ENCODE results near the gene CHST8.

DNA sequence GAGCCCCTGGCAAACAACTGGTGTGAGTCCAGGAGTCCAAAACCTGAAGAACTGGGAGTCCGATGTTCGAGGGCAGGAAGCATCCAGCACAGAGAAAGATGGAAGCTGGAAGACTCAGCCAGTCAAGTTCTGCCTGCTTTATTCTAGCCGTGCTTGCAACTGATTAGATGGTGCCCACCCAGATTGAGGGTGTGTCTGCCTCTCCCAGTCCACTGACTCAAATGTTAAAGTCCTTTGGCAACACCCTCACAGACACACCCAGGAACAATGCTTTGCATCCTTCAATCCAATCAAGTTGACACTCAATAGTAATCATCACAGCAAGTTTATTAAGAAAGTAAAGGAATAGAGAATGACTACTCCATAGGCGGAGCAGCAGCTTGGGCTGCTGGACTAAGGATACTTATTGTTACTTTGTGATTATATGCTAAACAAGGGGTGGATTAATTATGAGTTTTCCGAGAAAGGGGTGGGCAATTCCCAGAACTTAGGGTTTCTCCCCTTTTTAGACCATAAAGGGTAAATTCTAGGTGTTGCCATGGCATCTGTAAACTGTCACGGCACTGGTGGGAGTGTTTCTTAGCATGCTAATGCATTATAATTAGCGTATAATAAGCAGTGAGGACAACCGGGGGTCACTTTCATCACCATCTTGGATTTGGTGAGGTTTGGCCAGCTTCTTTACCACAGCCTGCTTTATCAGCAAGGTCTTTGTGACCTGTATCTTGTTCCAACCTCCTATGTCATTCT, 109.3 kb downstream of the CHST8 start:
- TF ChIP-seq, protein P1, sequence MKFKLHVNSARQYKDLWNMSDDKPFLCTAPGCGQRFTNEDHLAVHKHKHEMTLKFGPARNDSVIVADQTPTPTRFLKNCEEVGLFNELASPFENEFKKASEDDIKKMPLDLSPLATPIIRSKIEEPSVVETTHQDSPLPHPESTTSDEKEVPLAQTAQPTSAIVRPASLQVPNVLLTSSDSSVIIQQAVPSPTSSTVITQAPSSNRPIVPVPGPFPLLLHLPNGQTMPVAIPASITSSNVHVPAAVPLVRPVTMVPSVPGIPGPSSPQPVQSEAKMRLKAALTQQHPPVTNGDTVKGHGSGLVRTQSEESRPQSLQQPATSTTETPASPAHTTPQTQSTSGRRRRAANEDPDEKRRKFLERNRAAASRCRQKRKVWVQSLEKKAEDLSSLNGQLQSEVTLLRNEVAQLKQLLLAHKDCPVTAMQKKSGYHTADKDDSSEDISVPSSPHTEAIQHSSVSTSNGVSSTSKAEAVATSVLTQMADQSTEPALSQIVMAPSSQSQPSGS (CRISPR knock-in tag; IDR thresholded peaks at IDR 0.05; ENCODE audit: borderline replicate concordance, low read depth): no peak
- TF ChIP-seq, protein P2, sequence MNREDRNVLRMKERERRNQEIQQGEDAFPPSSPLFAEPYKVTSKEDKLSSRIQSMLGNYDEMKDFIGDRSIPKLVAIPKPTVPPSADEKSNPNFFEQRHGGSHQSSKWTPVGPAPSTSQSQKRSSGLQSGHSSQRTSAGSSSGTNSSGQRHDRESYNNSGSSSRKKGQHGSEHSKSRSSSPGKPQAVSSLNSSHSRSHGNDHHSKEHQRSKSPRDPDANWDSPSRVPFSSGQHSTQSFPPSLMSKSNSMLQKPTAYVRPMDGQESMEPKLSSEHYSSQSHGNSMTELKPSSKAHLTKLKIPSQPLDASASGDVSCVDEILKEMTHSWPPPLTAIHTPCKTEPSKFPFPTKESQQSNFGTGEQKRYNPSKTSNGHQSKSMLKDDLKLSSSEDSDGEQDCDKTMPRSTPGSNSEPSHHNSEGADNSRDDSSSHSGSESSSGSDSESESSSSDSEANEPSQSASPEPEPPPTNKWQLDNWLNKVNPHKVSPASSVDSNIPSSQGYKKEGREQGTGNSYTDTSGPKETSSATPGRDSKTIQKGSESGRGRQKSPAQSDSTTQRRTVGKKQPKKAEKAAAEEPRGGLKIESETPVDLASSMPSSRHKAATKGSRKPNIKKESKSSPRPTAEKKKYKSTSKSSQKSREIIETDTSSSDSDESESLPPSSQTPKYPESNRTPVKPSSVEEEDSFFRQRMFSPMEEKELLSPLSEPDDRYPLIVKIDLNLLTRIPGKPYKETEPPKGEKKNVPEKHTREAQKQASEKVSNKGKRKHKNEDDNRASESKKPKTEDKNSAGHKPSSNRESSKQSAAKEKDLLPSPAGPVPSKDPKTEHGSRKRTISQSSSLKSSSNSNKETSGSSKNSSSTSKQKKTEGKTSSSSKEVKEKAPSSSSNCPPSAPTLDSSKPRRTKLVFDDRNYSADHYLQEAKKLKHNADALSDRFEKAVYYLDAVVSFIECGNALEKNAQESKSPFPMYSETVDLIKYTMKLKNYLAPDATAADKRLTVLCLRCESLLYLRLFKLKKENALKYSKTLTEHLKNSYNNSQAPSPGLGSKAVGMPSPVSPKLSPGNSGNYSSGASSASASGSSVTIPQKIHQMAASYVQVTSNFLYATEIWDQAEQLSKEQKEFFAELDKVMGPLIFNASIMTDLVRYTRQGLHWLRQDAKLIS (CRISPR knock-in tag; IDR thresholded peaks at IDR 0.05; ENCODE audit: borderline replicate concordance): no peak
- TF ChIP-seq, protein P3, sequence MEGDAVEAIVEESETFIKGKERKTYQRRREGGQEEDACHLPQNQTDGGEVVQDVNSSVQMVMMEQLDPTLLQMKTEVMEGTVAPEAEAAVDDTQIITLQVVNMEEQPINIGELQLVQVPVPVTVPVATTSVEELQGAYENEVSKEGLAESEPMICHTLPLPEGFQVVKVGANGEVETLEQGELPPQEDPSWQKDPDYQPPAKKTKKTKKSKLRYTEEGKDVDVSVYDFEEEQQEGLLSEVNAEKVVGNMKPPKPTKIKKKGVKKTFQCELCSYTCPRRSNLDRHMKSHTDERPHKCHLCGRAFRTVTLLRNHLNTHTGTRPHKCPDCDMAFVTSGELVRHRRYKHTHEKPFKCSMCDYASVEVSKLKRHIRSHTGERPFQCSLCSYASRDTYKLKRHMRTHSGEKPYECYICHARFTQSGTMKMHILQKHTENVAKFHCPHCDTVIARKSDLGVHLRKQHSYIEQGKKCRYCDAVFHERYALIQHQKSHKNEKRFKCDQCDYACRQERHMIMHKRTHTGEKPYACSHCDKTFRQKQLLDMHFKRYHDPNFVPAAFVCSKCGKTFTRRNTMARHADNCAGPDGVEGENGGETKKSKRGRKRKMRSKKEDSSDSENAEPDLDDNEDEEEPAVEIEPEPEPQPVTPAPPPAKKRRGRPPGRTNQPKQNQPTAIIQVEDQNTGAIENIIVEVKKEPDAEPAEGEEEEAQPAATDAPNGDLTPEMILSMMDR (IDR thresholded peaks at IDR 0.05): no peak
- no peak for TF ChIP-seq NR2C2 (CRISPR knock-in tag; IDR thresholded peaks at IDR 0.05)
- TF ChIP-seq CREB1 (CRISPR knock-in tag; IDR thresholded peaks at IDR 0.05): no peak
- TF ChIP-seq, protein P4, sequence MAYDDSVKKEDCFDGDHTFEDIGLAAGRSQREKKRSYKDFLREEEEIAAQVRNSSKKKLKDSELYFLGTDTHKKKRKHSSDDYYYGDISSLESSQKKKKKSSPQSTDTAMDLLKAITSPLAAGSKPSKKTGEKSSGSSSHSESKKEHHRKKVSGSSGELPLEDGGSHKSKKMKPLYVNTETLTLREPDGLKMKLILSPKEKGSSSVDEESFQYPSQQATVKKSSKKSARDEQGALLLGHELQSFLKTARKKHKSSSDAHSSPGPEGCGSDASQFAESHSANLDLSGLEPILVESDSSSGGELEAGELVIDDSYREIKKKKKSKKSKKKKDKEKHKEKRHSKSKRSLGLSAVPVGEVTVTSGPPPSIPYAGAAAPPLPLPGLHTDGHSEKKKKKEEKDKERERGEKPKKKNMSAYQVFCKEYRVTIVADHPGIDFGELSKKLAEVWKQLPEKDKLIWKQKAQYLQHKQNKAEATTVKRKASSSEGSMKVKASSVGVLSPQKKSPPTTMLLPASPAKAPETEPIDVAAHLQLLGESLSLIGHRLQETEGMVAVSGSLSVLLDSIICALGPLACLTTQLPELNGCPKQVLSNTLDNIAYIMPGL (CRISPR knock-in tag; IDR thresholded peaks at IDR 0.05): no peak
- no peak for TF ChIP-seq ZNF317 (CRISPR knock-in tag; IDR thresholded peaks at IDR 0.05; ENCODE audit: borderline replicate concordance, low read depth)

All from WTC11 (cell line).